Measurements from ENCODE around the gene ELOVL1. TPM values are rescaled to one million over a fixed set of nuclear protein-coding genes. Genes with fewer than 3 reads are reported as not detected.
"Not testable (repeated sequence)": the region's sequence is repeated elsewhere in the genome, so short reads cannot be mapped to it uniquely, and the experiment has no call there.

Gene ELOVL1
- total RNA-seq, 1 experiment from 2014 or later = 115 TPM

DNA sequence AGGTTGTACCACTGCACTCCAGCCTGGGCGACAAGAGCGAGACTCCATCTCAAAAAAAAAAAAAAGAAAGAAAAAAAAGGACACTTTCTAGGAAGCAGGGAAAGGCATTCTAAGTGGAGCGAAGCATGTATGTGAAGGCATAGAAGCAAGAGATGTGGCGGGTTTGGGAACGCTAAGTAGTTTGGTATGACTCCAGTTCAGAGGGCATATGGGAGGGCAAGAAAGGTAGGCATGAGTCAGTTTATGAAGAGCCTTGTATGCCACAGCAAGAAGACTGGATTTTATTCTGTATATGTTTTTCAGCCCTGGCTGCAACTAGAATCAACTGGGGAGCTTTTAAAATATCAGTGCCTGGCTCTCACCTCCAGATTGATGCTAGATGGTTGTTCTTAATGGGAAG lies 4.4 kb upstream of the ELOVL1 start:
- Histone ChIP-seq H3K9me3 (replicated peaks) (0 out of 2 replicates have a peak, but pooled peaks cover 3% of the 10 kb centered on the region), H3K27ac (peak overlapping the region; percentile 37; the same call in 1 of the 2 replicates), H3K27me3 (replicated peaks) (no peaks in the 10 kb centered on the region), H3K36me3 (peaks cover 26% of the 10 kb centered on the region), H3K4me3 (no peak overlapping the region), H3K4me1 (replicated peaks) (peaks cover 31% of the 10 kb centered on the region)
- no peak for DNase-seq (ENCODE audit: low read depth in 1 of 2, low spot score in 2 of 2)

DNA sequence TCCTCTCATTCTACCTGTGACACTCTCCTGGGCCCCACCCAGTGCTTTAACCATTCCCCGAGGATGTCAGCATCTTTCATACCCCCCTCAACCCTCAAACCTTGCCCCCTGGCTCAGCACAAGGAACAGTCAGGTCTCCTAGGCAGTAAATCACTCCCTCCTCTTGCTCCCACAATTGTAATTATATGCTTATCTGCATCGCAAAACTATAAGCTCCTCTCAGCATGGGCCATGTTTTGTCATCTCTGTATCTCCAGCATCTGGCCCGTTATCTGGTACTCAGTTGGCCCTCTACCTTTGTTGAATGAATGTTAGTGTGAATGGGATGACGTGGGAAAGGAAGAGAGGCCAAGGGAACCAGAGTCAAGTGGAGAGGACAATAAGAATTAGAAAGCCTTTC lies 2.8 kb upstream of the ELOVL1 start:
- Histone ChIP-seq H3K27me3 (replicated peaks) (no peaks in the 10 kb centered on the region), H3K4me3 (no peak overlapping the region), H3K27ac (no peak overlapping the region), H3K36me3 (peaks cover 42% of the 10 kb centered on the region), H3K9me3 (replicated peaks) (0 out of 2 replicates have a peak, but pooled peaks cover 3% of the 10 kb centered on the region), H3K4me1 (replicated peaks) (peaks cover 42% of the 10 kb centered on the region)
- no peak for DNase-seq (ENCODE audit: low read depth in 1 of 2, low spot score in 2 of 2)

DNA sequence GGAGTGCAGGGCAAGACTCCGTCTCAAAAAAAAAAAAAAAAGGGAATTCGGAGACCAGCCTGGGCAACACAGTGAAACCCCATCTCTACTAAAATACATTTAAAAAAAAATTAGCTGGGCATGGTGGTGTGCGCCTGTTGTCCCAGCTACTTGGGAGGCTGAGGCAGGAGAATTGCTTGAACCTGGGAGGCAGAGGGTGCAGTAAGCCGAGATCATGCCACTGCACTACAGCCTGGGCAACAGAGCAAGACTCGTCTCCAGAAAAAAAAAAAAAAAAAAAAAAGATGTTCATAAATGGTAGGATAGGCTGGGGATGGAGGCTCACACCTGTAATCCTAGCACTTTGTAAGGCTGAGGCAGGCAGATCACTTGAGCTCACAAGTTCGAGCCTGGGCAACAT lies 2.0 kb upstream of the ELOVL1 start:
- Histone ChIP-seq H3K4me1 (replicated peaks) (peaks cover 42% of the 10 kb centered on the region), H3K36me3 (peaks cover 45% of the 10 kb centered on the region)
- H3K27ac ChIP-seq; DNase-seq (ENCODE audit: low read depth in 1 of 2, low spot score in 2 of 2); H3K27me3 ChIP-seq (replicated peaks); H3K9me3 ChIP-seq (replicated peaks); H3K4me3 ChIP-seq: not testable (repeated sequence)

DNA sequence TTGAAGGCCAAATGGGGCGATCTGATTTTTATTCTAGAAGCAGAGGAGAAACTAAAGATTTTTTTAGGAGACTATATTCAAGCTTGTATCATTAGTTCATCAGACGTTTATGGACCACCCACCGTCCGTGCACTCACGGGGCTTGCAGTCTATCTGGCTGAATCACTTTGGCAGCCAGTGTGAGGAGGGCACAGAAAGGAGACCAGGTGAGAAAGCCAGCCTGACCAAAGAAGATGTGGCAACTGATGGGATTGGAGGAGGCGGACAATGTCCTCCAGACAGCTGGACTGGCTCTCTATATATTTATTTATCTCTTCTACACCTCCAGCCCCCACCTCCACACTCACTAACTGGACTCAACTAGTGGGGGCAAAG lies 822 bp upstream of the ELOVL1 start:
- no peaks in the 10 kb centered on the region for H3K27me3 ChIP-seq (replicated peaks)
- H3K9me3 ChIP-seq (replicated peaks) = 0 out of 2 replicates have a peak, but pooled peaks cover 3% of the 10 kb centered on the region
- peak overlapping the region; percentile 70 for H3K4me3 ChIP-seq
- H3K36me3 ChIP-seq = peaks cover 54% of the 10 kb centered on the region
- DNase-seq (ENCODE audit: low read depth in 1 of 2, low spot score in 2 of 2) = peak in 1 of 2 experiments; percentile 61
- H3K4me1 ChIP-seq (replicated peaks) = peaks cover 39% of the 10 kb centered on the region
- H3K27ac ChIP-seq = peak overlapping the region; percentile 96

DNA sequence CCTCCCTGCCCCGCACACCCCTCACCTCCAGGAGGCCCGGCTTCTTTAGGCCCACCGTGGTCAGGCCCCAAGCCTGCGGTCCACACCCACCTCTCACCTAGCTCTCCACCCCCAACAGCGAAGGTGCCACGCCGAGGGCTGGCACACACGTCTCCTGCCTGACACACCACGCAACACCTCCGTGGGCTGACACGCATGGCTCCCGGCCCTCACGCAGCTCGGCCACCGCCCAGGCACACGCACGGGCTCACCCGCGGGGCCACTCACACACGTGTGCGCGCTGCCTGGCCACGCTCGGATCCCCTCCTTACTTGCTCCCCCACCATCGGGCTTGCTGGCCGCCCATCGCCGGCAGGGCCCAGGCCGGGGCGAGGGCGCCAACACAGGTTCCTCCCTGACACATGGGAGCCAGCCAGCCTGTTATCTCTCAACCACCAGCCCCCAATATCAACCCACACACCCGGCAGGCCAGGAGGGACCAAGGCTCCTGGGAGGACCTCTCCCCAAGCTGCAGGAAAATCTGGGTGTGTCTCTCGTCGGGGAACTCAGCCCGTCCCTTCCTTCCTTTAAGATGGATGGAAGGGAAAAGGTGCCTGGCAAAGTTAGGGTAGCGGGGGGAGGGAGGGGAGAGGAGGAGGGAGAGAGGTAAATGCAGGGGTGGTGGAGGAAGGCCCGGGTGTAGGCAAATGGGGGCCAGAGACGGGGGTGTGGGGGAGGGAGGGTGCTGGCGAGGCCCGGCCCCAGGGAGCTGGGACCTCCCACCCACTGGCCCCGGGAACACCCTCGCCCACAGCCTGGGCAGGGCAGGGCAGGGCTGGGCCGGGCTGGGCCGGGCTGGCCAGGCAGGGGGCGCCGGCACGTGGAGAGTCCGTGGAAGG lies 546 bp downstream of the ELOVL1 start:
- H3K36me3 ChIP-seq = peaks cover 64% of the 10 kb centered on the region
- H3K27ac ChIP-seq = peak overlapping the region; percentile 96
- H3K4me3 ChIP-seq = peak overlapping the region; percentile 70
- H3K27me3 ChIP-seq (replicated peaks) = no peaks in the 10 kb centered on the region
- H3K9me3 ChIP-seq (replicated peaks) = no peaks in the 10 kb centered on the region
- H3K4me1 ChIP-seq (replicated peaks) = peaks cover 28% of the 10 kb centered on the region
- DNase-seq (ENCODE audit: low read depth in 1 of 2, low spot score in 2 of 2) = peak in 1 of 2 experiments; percentile 42

DNA sequence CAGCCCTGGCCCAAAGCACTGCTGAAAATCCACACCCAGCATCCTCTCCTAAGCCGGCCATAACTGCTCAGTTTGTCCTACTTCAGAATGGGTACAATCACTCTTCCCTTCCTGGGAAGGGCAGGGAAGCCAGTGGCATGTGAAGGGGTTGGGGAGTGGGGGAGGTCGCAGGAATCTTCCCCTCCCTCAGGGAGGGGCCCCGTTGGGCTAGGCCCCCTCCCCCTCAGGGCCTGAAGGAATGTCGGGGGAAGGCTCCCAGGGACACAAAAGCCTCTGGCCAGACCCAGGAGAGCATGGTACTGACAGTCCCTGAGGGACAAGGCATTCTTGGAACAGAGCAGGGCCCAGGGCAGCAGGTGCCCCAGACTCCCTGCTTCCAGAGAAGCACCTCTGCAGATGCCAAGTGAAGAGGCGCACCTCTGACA lies 1.2 kb downstream of the ELOVL1 start:
- Histone ChIP-seq H3K36me3 (peaks cover 68% of the 10 kb centered on the region), H3K4me3 (peak overlapping the region; percentile 70), H3K27ac (peak overlapping the region; percentile 96), H3K4me1 (replicated peaks) (peaks cover 33% of the 10 kb centered on the region), H3K27me3 (replicated peaks) (no peaks in the 10 kb centered on the region), H3K9me3 (replicated peaks) (no peaks in the 10 kb centered on the region)
- peak in 1 of 2 experiments; percentile 50 for DNase-seq (ENCODE audit: low read depth in 1 of 2, low spot score in 2 of 2)

DNA sequence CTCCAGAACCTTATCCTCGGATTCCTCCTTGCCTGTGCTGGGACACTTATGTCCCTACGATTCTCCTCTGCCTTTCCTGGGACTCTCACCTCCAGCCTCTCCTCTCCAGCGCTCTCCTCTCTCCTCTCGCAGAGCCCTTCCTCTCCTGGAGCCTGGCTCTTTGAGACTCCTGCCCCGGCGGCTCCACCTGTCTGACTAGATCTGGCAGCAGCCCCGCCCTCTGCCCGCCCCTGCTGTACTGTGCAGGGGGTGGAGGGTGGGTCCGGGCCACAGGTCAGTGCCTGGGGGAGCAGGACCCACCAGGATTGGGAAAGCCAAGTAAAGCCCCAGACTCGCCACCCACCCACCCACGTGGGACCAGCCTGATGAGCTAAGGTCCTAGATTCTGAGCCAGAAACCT lies 1.6 kb downstream of the ELOVL1 start:
- no peak for DNase-seq (ENCODE audit: low read depth in 1 of 2, low spot score in 2 of 2)
- peaks cover 68% of the 10 kb centered on the region for H3K36me3 ChIP-seq
- H3K4me1 ChIP-seq (replicated peaks) = peaks cover 38% of the 10 kb centered on the region
- no peaks in the 10 kb centered on the region for H3K27me3 ChIP-seq (replicated peaks)
- H3K9me3 ChIP-seq (replicated peaks) = no peaks in the 10 kb centered on the region
- H3K27ac ChIP-seq = no peak overlapping the region
- no peak overlapping the region for H3K4me3 ChIP-seq

DNA sequence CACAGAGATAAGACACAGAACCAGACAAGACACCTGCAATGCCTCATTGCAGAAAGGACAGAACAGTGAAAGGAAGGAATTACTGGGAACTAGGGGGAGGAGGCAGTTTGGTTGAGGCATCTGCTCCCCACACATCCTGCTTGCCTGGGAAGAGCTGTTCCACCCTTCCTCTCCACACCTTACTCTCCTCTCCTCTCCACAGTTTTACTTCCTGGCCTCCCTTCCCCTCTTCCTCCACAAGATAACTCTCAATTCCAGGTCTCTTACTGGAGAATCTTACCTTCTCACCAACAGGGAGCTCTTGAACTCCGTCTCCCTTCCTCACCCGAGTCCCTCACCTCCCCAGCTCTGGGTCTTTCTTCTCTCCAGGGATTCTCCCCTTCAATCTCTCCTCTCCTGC lies 2.1 kb downstream of the ELOVL1 start:
- H3K4me3 ChIP-seq = no peak overlapping the region
- H3K27me3 ChIP-seq (replicated peaks) = no peaks in the 10 kb centered on the region
- no peak overlapping the region for H3K27ac ChIP-seq
- no peaks in the 10 kb centered on the region for H3K9me3 ChIP-seq (replicated peaks)
- DNase-seq (ENCODE audit: low read depth in 1 of 2, low spot score in 2 of 2) = no peak
- H3K36me3 ChIP-seq = peaks cover 68% of the 10 kb centered on the region
- H3K4me1 ChIP-seq (replicated peaks) = peaks cover 43% of the 10 kb centered on the region

DNA sequence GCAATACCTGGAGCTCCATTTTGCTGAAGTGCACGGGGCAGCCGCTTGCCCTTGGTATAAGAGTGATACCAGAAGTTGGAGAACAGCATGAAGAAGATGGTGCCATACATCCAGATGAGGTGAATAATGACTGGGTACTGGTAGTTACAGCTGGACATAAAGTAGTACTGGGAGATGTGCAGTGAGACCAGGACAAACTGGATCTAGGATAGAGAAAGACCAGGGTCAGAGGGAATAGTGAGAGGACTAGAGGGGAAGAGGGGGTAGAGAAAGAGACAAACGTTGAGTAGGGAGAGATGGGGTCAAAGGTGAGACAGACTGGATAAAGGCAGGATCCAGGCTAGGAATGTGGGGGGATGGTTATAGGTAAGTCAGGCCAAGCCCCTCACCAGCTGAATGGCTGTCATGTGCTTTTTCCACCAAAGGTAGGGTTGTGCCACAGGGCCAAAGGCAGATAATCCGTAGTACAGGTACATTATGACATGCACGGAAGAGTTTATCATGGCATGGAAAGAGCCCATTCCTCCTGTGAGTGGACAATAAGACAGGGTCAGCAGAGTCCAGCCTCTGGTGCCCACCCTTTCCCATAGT lies 3.8 kb downstream of the ELOVL1 start:
- Histone ChIP-seq H3K4me1 (replicated peaks) (peaks cover 56% of the 10 kb centered on the region), H3K36me3 (peaks cover 83% of the 10 kb centered on the region), H3K27ac (no peak overlapping the region)

DNA sequence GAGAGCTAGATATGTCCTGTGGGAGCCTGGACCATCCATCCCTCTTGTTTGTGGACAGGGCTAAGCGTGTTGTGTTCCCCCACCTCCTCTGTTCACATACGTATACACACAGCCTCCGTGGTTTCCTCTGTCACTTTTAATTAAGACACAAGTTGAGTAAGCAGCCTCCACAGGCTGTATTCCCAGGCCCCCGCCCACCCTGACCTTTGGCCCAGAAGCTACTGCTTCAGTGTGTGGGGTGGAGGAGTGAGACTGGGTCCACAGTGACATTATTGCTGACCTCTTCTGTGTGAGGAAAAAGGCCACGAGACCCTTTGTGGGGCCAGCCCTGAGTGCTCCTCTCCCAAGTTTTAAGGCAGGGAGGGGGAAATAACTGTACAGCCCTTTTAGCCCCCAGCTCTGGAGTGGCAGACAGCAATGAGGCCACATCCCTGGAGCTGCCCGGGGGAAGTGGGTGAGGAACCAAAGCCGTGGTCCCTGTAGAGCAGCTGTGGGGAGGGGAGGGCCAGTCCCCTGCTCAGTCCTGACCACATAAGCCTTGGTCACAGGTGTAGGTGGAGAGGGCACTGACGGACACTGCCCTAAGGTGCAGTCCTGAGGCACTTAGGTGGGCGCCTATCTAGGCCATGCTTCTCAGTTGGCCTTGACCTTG lies 4.4 kb downstream of the ELOVL1 start:
- H3K4me3 ChIP-seq = no peak overlapping the region
- peaks cover 85% of the 10 kb centered on the region for H3K36me3 ChIP-seq
- no peak overlapping the region for H3K27ac ChIP-seq
- no peak for DNase-seq (ENCODE audit: low read depth in 1 of 2, low spot score in 2 of 2)
- H3K9me3 ChIP-seq (replicated peaks) = no peaks in the 10 kb centered on the region
- peaks cover 50% of the 10 kb centered on the region for H3K4me1 ChIP-seq (replicated peaks)
- no peaks in the 10 kb centered on the region for H3K27me3 ChIP-seq (replicated peaks)

More for the DNA sequence above, 3.8 kb downstream of the ELOVL1 start:
- Histone ChIP-seq H3K4me3 (no peak overlapping the region), H3K27me3 (replicated peaks) (no peaks in the 10 kb centered on the region), H3K9me3 (replicated peaks) (no peaks in the 10 kb centered on the region)
- no peak for DNase-seq (ENCODE audit: low read depth in 1 of 2, low spot score in 2 of 2)

DNA sequence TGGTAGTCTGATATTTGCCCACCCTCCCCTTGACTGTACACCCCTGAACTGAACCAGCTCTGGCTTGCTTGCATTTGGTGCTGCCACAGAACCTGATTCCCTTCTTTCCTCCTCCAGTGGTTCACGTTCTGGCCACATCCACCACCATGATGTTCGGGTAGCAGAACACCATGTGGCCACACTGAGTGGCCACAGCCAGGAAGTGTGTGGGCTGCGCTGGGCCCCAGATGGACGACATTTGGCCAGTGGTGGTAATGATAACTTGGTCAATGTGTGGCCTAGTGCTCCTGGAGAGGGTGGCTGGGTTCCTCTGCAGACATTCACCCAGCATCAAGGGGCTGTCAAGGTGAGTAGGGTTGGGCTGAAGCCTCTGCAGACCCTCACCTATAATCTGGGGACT lies 7.2 kb downstream of the ELOVL1 start:
- H3K9me3 ChIP-seq (replicated peaks) = no peaks in the 10 kb centered on the region
- peaks cover 49% of the 10 kb centered on the region for H3K4me1 ChIP-seq (replicated peaks)
- H3K36me3 ChIP-seq = peaks cover 71% of the 10 kb centered on the region
- no peak overlapping the region for H3K27ac ChIP-seq
- peak overlapping the region; percentile 54 for H3K4me3 ChIP-seq
- DNase-seq (ENCODE audit: low read depth in 1 of 2, low spot score in 2 of 2) = no peak
- H3K27me3 ChIP-seq (replicated peaks) = no peaks in the 10 kb centered on the region

DNA sequence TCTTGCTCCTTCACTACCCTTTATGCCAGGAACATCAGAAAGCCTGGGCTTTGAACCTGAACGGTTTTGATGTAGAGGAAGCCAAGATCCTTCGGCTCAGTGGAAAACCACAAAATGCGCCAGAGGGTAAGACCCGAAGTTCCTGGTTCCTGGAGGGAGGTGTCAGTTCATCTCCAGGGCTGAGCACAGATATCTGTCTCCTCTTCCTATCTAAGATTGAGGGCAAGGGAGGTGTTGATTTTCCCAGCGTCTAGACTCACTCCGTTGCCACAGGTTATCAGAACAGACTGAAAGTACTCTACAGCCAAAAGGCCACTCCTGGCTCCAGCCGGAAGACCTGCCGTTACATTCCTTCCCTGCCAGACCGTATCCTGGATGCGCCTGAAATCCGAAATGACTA lies 8.1 kb downstream of the ELOVL1 start:
- peak overlapping the region; percentile 54 for H3K4me3 ChIP-seq
- peaks cover 62% of the 10 kb centered on the region for H3K36me3 ChIP-seq
- peak overlapping the region; percentile 34; the same call in 1 of the 2 replicates for H3K27ac ChIP-seq
- peaks cover 49% of the 10 kb centered on the region for H3K4me1 ChIP-seq (replicated peaks)
- H3K27me3 ChIP-seq (replicated peaks) = no peaks in the 10 kb centered on the region
- H3K9me3 ChIP-seq (replicated peaks) = no peaks in the 10 kb centered on the region
- no peak for DNase-seq (ENCODE audit: low read depth in 1 of 2, low spot score in 2 of 2)

DNA sequence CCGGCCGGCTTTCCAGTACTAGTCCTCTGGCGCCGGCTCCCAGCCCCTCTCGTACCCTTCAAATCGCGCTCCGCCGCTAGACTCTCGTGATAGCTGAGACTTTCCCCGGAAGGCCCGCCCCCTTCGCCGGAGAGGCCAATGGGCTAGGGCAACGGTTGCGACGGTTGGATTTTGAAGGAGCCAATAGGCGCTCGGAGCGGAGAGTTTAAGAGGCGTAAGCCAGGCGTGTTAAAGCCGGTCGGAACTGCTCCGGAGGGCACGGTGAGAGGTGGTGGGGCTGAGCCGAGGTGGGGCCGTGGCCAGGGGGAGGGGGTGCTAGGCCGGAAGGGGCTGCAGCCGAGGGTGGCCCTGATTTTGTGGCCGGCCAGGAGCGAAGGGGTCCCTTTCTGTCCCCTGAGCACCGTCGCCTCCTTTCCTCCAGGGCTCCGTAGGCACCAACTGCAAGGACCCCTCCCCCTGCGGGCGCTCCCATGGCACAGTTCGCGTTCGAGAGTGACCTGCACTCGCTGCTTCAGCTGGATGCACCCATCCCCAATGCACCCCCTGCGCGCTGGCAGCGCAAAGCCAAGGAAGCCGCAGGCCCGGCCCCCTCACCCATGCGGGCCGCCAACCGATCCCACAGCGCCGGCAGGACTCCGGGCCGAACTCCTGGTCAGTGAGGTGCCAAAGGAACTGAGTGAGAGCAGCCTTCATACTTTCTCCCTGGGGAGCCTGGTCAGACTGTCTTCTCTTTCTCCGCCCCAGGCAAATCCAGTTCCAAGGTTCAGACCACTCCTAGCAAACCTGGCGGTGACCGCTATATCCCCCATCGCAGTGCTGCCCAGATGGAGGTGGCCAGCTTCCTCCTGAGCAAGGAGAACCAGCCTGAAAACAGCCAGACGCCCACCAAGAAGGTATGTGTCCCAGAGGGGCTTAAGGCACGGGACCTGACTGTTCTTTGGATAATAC lies 8.8 kb downstream of the ELOVL1 start, which contains the start of gene CDC20:
CDC20 (plus strand) TSS at position 236 of the 948 bp plus-strand sequence; CDS start at position 471, 235 bp downstream.
- H3K4me1 ChIP-seq (replicated peaks) = peaks cover 49% of the 10 kb centered on the region
- peaks cover 55% of the 10 kb centered on the region for H3K36me3 ChIP-seq
- H3K27ac ChIP-seq = peak within 1 kb of the TSS; percentile 88
- H3K9me3 ChIP-seq (replicated peaks) = no peaks in the 10 kb centered on the region
- H3K27me3 ChIP-seq (replicated peaks) = no peaks in the 10 kb centered on the region
- DNase-seq (ENCODE audit: low read depth in 1 of 2, low spot score in 2 of 2) = peak; percentile 99
- peak within 1 kb of the TSS; percentile 54 for H3K4me3 ChIP-seq
